Colonic mucosa (tissue), 4 donors: ENCODE results near the gene HBG2. TPM values are rescaled to one million over a fixed set of nuclear protein-coding genes. Genes with fewer than 3 reads are reported as not detected.

Experiments
- DNase-seq: peaks from one replicate; pipeline ENCODE4 v3.0.0-alpha.2; 2020
- H3K27ac ChIP-seq: fragments of 200-600 bp; one replicate; pipeline ENCODE4 v1.8.0; 2021
- H3K27me3 ChIP-seq: fragments of 200-600 bp; one replicate; pipeline ENCODE4 v1.8.0; 2021
- H3K36me3 ChIP-seq: fragments of 200-600 bp; one replicate; pipeline ENCODE4 v1.8.0; 2021
- H3K4me1 ChIP-seq: fragments of 200-600 bp; one replicate; pipeline ENCODE4 v1.8.0; 2021; ENCODE audit warnings: mild to moderate bottlenecking
- H3K4me3 ChIP-seq: fragments of 200-600 bp; one replicate; pipeline ENCODE4 v1.8.0; 2021
- H3K9ac ChIP-seq, 2 donors: one replicate each; pipeline ENCODE4 v1.7.0; 2013; ENCODE audit warnings: control low read depth in 2 of 2, low read depth in 2 of 2, low read length in 2 of 2
- H3K9me3 ChIP-seq: fragments of 200-600 bp; one replicate; pipeline ENCODE4 v1.8.0; 2021
- intact Hi-C: fragments of 100-400 bp; cut with DNase I; formaldehyde crosslinking; loops from one replicate; pipeline ENCODE4 v1.14.1; 2022
- total RNA-seq, 2 donors: library from RNA; stranded (reverse); fragmentation: NEBNext Ultra II Directional in 1 of 2; extraction: Animal tissue kit (Norgen Biotek cat#: 25700) in 1 of 2; gene quantifications; one replicate each; pipeline ENCODE4 v1.2.1, GENCODE V29; 2021
- TF ChIP-seq, protein P1 (sequence below): fragments of 200-600 bp; IDR thresholded peaks from one replicate; pipeline ENCODE4 v1.8.0; 2022; ENCODE audit warnings: antibody characterized with exemption, mild to moderate bottlenecking
- donor health status: healthy.
- donor health status: DM: no; HTN: no; CAD: no.
- donor health status: DM: no; HTN: no; CAD: no.

Gene HBG2
- total RNA-seq, 2 donors from 2014 or later, result 14.9 TPM; not detected in 1

DNA sequence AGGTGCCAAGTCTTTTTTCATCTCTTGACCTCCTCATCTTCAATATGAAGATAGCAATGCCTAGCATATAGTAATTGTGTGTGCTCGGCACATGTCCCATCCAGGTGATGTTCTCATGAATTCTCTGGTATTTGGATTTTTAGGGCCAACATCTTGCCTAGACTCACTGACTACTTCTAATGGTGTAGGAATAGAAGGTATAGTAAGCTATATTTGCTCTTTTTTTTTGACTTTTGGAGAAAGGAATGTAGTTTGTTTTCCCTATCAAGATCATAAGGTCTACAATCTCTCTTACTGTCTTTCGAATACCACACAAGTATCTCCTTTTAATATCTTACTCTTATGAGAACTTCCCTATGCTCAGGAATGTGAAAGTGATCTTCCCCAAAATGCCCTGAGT lies 23.5 kb downstream of the HBG2 start:
- H3K36me3 ChIP-seq, result no peaks in the 10 kb centered on the region
- intact Hi-C loops, result no loop called here
- H3K27me3 ChIP-seq, result no peaks in the 10 kb centered on the region
- no peaks in the 10 kb centered on the region for H3K4me1 ChIP-seq
- H3K27ac ChIP-seq, result no peak overlapping the region
- H3K4me3 ChIP-seq, result no peak overlapping the region
- TF ChIP-seq, protein P1, sequence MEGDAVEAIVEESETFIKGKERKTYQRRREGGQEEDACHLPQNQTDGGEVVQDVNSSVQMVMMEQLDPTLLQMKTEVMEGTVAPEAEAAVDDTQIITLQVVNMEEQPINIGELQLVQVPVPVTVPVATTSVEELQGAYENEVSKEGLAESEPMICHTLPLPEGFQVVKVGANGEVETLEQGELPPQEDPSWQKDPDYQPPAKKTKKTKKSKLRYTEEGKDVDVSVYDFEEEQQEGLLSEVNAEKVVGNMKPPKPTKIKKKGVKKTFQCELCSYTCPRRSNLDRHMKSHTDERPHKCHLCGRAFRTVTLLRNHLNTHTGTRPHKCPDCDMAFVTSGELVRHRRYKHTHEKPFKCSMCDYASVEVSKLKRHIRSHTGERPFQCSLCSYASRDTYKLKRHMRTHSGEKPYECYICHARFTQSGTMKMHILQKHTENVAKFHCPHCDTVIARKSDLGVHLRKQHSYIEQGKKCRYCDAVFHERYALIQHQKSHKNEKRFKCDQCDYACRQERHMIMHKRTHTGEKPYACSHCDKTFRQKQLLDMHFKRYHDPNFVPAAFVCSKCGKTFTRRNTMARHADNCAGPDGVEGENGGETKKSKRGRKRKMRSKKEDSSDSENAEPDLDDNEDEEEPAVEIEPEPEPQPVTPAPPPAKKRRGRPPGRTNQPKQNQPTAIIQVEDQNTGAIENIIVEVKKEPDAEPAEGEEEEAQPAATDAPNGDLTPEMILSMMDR, result no peak
- DNase-seq, result no peak
- H3K9ac ChIP-seq, result no peak overlapping the region
- no peaks in the 10 kb centered on the region for H3K9me3 ChIP-seq

DNA sequence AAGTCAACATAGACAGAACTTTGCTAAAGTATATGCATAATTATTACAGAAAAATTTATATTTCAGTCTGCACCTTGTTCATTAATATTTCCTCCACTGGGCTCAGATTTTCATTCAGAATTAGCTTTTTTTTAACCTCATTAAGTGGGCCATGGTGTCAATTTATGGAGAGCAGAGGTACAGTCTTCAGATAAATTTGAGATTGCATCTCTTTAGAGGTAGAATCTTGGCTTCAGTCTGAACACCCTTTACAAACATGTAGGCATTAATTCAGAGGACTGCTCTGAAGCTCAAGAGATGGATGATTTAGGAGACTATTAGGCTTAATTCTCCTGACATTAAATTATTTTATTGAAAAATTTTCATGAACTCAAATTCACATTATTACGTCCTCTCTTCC lies 24.3 kb downstream of the HBG2 start:
- Histone ChIP-seq H3K9me3 (no peaks in the 10 kb centered on the region), H3K36me3 (no peaks in the 10 kb centered on the region), H3K9ac (no peak overlapping the region), H3K27me3 (no peaks in the 10 kb centered on the region), H3K27ac (no peak overlapping the region), H3K4me1 (no peaks in the 10 kb centered on the region), H3K4me3 (no peak overlapping the region)
- TF ChIP-seq, protein P1, result no peak
- intact Hi-C loops, result no loop called here
- DNase-seq, result no peak

DNA sequence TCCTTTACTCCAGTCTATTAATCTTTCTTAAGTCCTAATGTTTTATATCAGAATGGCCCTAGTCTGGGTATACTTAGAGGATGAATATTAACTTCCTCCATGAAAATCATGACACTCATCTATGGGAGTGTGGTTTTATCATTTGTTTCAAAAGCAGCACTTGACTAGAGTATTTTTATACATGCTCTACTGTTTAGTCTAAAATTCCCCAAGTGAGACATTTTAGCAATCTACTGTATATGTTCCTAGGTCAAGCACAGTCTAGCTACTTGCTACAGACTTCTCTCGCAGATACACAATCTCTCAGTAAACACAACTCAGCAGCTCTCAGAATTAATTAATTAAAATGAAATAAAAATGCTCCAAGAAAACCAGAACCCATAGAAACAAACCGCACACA lies 24.8 kb downstream of the HBG2 start:
- Histone ChIP-seq H3K4me1 (no peaks in the 10 kb centered on the region), H3K27me3 (no peaks in the 10 kb centered on the region), H3K9ac (no peak overlapping the region), H3K27ac (no peak overlapping the region), H3K9me3 (no peaks in the 10 kb centered on the region), H3K4me3 (no peak overlapping the region), H3K36me3 (no peaks in the 10 kb centered on the region)
- TF ChIP-seq, protein P1, result no peak
- intact Hi-C loops, result no loop called here
- DNase-seq, result no peak

DNA sequence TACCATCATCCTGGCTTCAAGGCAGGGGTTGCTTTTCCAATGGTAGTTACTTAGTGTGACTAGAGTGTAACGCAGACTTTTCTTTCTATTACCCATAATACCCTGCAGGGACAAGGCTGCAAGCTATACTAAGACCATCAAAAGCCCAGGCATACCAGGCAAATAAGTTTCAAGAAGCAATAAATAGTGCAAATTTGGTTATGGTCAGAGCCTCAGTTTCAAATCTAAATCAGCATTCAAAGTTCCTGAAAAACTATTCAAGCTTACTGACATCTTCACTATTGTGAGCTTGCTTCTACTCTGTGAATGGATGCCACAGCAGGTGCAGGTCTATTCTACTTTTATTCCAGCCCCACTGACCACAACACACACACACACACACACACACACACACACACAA lies 25.2 kb downstream of the HBG2 start:
- Histone ChIP-seq H3K36me3 (no peaks in the 10 kb centered on the region), H3K27me3 (no peaks in the 10 kb centered on the region), H3K4me1 (no peaks in the 10 kb centered on the region), H3K9me3 (no peaks in the 10 kb centered on the region), H3K27ac (no peak overlapping the region), H3K4me3 (no peak overlapping the region), H3K9ac (no peak overlapping the region)
- intact Hi-C loops, result no loop called here
- DNase-seq, result no peak
- TF ChIP-seq, protein P1, result no peak

DNA sequence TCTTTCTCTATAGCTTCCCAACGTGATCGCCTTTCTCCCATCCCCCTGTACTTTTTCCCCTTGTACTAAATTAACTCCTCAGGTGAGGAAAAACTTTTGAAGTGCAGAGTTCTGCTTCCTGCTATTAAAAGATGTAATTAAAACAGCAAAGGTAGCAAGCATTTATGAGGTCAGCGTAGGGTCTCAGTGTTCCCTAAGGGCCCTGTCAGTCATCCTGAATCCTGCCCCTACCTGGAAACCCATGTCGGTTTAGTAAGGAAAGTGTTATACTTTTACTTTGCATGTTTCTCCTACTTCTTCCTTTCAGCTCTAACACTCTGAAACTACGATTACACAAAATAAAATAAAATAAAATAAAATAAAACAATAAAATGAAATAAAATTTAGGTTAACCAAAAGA lies 26.5 kb downstream of the HBG2 start:
- intact Hi-C loops, result no loop called here
- H3K9ac ChIP-seq, result no peak overlapping the region
- H3K4me3 ChIP-seq, result no peak overlapping the region
- H3K27ac ChIP-seq, result no peak overlapping the region
- H3K9me3 ChIP-seq, result no peaks in the 10 kb centered on the region
- TF ChIP-seq, protein P1, result no peak
- H3K27me3 ChIP-seq, result no peaks in the 10 kb centered on the region
- H3K4me1 ChIP-seq, result no peaks in the 10 kb centered on the region
- DNase-seq, result no peak
- no peaks in the 10 kb centered on the region for H3K36me3 ChIP-seq

DNA sequence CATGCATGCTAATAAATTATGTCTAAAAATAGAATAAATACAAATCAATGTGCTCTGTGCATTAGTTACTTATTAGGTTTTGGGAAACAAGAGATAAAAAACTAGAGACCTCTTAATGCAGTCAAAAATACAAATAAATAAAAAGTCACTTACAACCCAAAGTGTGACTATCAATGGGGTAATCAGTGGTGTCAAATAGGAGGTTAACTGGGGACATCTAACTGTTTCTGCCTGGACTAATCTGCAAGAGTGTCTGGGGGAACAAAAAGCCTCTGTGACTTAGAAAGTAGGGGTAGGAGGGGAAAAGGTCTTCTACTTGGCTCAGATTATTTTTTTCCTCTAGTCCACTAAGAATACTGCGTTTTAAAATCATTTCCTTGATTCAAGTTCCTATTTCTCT lies 26.9 kb downstream of the HBG2 start:
- Histone ChIP-seq H3K27me3 (no peaks in the 10 kb centered on the region), H3K27ac (no peak overlapping the region)
- TF ChIP-seq, protein P1, result no peak

More for the DNA sequence above, 26.9 kb downstream of the HBG2 start:
- no peaks in the 10 kb centered on the region for H3K9me3 ChIP-seq
- H3K36me3 ChIP-seq, result no peaks in the 10 kb centered on the region
- no peaks in the 10 kb centered on the region for H3K4me1 ChIP-seq
- intact Hi-C loops, result no loop called here
- H3K4me3 ChIP-seq, result no peak overlapping the region
- DNase-seq, result no peak
- H3K9ac ChIP-seq, result no peak overlapping the region
